WTC11 (cell line): ENCODE data around the gene PLXNA2. TPM values are rescaled to one million over a fixed set of nuclear protein-coding genes. Genes with fewer than 3 reads are reported as not detected.

Source experiments
- ATAC-seq: fragments of 200-7000 bp; cut with Tn5 transposase; 2 replicates; pipeline ENCODE4 v1.10.0; 2021; ENCODE audit warnings: mild to moderate bottlenecking, moderate library complexity
- CTCF ChIA-PET: fragments of 300-600 bp; sonication (Branson Sonifier 250); formaldehyde crosslinking; loops from one replicate; lab custom pipeline; 2021; ENCODE audit warnings: antibody characterized with exemption; lab: Charles Lee
- POLR2A ChIA-PET: fragments of 350-600 bp; sonication (Branson Sonifier 250); formaldehyde crosslinking; loops from one replicate; lab custom pipeline; 2021; ENCODE audit warnings: antibody characterized with exemption; lab: Charles Lee
- DNase-seq: peaks from one replicate; pipeline ENCODE4 v3.0.0; 2021; ENCODE audit warnings: low spot score
- H3K27ac Mint-ChIP-seq: 2 replicates; pipeline ENCODE4 v1.8.0; 2021; ENCODE audit warnings: mixed read lengths
- H3K27me3 Mint-ChIP-seq: 2 replicates; pipeline ENCODE4 v1.8.0; 2021; ENCODE audit warnings: low read depth, mild to moderate bottlenecking, moderate library complexity, mixed read lengths
- H3K36me3 Mint-ChIP-seq: 2 replicates; pipeline ENCODE4 v1.8.0; 2021; ENCODE audit warnings: mixed read lengths
- H3K4me1 Mint-ChIP-seq: 2 replicates; pipeline ENCODE4 v1.8.0; 2022; ENCODE audit warnings: mixed read lengths
- H3K4me3 Mint-ChIP-seq: 2 replicates; pipeline ENCODE4 v1.8.0; 2021; ENCODE audit warnings: mild to moderate bottlenecking, moderate library complexity, mixed read lengths
- H3K9me3 Mint-ChIP-seq: 2 replicates; pipeline ENCODE4 v1.8.0; 2021; ENCODE audit warnings: mixed read lengths
- CREM ChIP-seq: sonication (generic); formaldehyde crosslinking; IDR thresholded peaks from 2 replicates; pipeline ENCODE4 v1.8.1; 2022; ENCODE audit warnings: mild to moderate bottlenecking, missing genetic modification reagents, moderate library complexity
- ESRRA ChIP-seq: sonication (generic); formaldehyde crosslinking; IDR thresholded peaks from 2 replicates; pipeline ENCODE4 v1.8.1; 2022; ENCODE audit warnings: mild to moderate bottlenecking, missing genetic modification reagents, borderline replicate concordance
- GABPB1 ChIP-seq: sonication (generic); formaldehyde crosslinking; IDR thresholded peaks from 2 replicates; pipeline ENCODE4 v1.8.1; 2023; ENCODE audit warnings: mild to moderate bottlenecking, missing genetic modification reagents
- ZBTB21 ChIP-seq: sonication (generic); formaldehyde crosslinking; IDR thresholded peaks from 2 replicates; pipeline ENCODE4 v1.8.1; 2023; ENCODE audit warnings: mild to moderate bottlenecking, missing genetic modification reagents, borderline replicate concordance
- ZNF416 ChIP-seq: fragments of 250-450 bp; sonication (Bioruptor Pico); IDR thresholded peaks from 2 replicates; pipeline ENCODE4 v1.9.0; 2021; ENCODE audit warnings: mild to moderate bottlenecking, inconsistent platforms
- total RNA-seq: library from RNA; stranded (reverse); gene quantifications from 3 replicates; pipeline ENCODE4 v1.2.3, GENCODE V29; 2021
- TF ChIP-seq, protein P1 (sequence below): sonication (generic); formaldehyde crosslinking; IDR thresholded peaks from 2 replicates; pipeline ENCODE4 v1.8.1; 2022; ENCODE audit warnings: low read depth, missing genetic modification reagents, borderline replicate concordance
- TF ChIP-seq, protein P2 (sequence below): sonication (generic); formaldehyde crosslinking; IDR thresholded peaks from 2 replicates; pipeline ENCODE4 v1.8.1; 2023; ENCODE audit warnings: mild to moderate bottlenecking, missing genetic modification reagents
- TF ChIP-seq, protein P3 (sequence below): sonication (generic); formaldehyde crosslinking; IDR thresholded peaks from 2 replicates; pipeline ENCODE4 v1.8.0; 2023; ENCODE audit warnings: mild to moderate bottlenecking, missing genetic modification reagents
- TF ChIP-seq, protein P4 (sequence below): sonication (generic); formaldehyde crosslinking; IDR thresholded peaks from 2 replicates; pipeline ENCODE4 v1.8.1; 2023; ENCODE audit warnings: mild to moderate bottlenecking, missing genetic modification reagents
- TF ChIP-seq, protein P5 (sequence below): sonication (generic); formaldehyde crosslinking; IDR thresholded peaks from 2 replicates; pipeline ENCODE4 v1.8.0; 2022; ENCODE audit warnings: missing genetic modification reagents
- TF ChIP-seq, protein P6 (sequence below): fragments of 250-450 bp; sonication (Bioruptor Pico); IDR thresholded peaks from 2 replicates; pipeline ENCODE4 v1.8.0; 2021; ENCODE audit warnings: mild to moderate bottlenecking
- TF ChIP-seq, protein P7 (sequence below): fragments of 250-450 bp; sonication (Bioruptor Pico); IDR thresholded peaks from 2 replicates; pipeline ENCODE4 v1.9.0; 2021; ENCODE audit warnings: mild to moderate bottlenecking, borderline replicate concordance
- TF ChIP-seq, protein P8 (sequence below): fragments of 200-600 bp; IDR thresholded peaks from 2 replicates; pipeline ENCODE4 v1.8.0; 2022; ENCODE audit warnings: antibody characterized with exemption

Gene PLXNA2
- total RNA-seq, 1 experiment from 2014 or later, result 4.2 TPM

DNA sequence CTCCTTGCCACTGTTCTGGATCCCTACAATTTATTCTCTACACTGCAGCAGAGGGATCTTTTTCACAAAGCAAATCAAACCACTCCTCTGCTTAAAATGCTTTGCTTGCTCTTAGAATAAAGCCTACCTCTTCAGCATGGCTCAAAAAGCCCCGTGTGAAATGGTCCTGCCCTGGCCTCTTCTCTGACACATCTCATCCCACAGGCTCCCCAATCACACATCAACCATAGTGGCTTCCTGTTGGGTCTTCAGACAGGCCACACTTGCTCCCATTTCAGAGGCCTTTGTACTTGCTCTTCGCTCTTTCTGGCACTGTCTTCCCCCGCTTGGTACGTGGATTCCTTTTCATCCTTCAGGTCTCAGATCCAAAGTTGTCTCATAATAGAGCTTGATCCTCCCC, 44.3 kb upstream of the PLXNA2 start:
- H3K27me3 Mint-ChIP-seq, result peaks cover 5% of the 10 kb centered on the region; the same call in 1 of the 2 replicates
- no peak overlapping the region for H3K27ac Mint-ChIP-seq
- no peaks in the 10 kb centered on the region for H3K9me3 Mint-ChIP-seq
- ATAC-seq (no peak), DNase-seq (no peak)
- no peak overlapping the region for H3K4me3 Mint-ChIP-seq
- CTCF ChIA-PET, result interaction anchor here (3.3 kb wide), 1 partner anchor 44 kb away, joined by 10 read pairs; the partner anchor contains the start of gene PLXNA2
- POLR2A ChIA-PET, result no interaction called here
- TF ChIP-seq, protein P1, sequence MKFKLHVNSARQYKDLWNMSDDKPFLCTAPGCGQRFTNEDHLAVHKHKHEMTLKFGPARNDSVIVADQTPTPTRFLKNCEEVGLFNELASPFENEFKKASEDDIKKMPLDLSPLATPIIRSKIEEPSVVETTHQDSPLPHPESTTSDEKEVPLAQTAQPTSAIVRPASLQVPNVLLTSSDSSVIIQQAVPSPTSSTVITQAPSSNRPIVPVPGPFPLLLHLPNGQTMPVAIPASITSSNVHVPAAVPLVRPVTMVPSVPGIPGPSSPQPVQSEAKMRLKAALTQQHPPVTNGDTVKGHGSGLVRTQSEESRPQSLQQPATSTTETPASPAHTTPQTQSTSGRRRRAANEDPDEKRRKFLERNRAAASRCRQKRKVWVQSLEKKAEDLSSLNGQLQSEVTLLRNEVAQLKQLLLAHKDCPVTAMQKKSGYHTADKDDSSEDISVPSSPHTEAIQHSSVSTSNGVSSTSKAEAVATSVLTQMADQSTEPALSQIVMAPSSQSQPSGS, result no peak
- TF ChIP-seq ZNF416 (CRISPR knock-in tag), result no peak
- no peak for TF ChIP-seq ESRRA (CRISPR knock-in tag)
- no peak for TF ChIP-seq CREM
- TF ChIP-seq, protein P2, sequence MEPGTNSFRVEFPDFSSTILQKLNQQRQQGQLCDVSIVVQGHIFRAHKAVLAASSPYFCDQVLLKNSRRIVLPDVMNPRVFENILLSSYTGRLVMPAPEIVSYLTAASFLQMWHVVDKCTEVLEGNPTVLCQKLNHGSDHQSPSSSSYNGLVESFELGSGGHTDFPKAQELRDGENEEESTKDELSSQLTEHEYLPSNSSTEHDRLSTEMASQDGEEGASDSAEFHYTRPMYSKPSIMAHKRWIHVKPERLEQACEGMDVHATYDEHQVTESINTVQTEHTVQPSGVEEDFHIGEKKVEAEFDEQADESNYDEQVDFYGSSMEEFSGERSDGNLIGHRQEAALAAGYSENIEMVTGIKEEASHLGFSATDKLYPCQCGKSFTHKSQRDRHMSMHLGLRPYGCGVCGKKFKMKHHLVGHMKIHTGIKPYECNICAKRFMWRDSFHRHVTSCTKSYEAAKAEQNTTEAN (CRISPR knock-in tag), result no peak
- TF ChIP-seq, protein P3, sequence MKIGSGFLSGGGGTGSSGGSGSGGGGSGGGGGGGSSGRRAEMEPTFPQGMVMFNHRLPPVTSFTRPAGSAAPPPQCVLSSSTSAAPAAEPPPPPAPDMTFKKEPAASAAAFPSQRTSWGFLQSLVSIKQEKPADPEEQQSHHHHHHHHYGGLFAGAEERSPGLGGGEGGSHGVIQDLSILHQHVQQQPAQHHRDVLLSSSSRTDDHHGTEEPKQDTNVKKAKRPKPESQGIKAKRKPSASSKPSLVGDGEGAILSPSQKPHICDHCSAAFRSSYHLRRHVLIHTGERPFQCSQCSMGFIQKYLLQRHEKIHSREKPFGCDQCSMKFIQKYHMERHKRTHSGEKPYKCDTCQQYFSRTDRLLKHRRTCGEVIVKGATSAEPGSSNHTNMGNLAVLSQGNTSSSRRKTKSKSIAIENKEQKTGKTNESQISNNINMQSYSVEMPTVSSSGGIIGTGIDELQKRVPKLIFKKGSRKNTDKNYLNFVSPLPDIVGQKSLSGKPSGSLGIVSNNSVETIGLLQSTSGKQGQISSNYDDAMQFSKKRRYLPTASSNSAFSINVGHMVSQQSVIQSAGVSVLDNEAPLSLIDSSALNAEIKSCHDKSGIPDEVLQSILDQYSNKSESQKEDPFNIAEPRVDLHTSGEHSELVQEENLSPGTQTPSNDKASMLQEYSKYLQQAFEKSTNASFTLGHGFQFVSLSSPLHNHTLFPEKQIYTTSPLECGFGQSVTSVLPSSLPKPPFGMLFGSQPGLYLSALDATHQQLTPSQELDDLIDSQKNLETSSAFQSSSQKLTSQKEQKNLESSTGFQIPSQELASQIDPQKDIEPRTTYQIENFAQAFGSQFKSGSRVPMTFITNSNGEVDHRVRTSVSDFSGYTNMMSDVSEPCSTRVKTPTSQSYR (CRISPR knock-in tag), result no peak
- TF ChIP-seq, protein P4, sequence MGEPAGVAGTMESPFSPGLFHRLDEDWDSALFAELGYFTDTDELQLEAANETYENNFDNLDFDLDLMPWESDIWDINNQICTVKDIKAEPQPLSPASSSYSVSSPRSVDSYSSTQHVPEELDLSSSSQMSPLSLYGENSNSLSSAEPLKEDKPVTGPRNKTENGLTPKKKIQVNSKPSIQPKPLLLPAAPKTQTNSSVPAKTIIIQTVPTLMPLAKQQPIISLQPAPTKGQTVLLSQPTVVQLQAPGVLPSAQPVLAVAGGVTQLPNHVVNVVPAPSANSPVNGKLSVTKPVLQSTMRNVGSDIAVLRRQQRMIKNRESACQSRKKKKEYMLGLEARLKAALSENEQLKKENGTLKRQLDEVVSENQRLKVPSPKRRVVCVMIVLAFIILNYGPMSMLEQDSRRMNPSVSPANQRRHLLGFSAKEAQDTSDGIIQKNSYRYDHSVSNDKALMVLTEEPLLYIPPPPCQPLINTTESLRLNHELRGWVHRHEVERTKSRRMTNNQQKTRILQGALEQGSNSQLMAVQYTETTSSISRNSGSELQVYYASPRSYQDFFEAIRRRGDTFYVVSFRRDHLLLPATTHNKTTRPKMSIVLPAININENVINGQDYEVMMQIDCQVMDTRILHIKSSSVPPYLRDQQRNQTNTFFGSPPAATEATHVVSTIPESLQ, result no peak
- TF ChIP-seq, protein P5, sequence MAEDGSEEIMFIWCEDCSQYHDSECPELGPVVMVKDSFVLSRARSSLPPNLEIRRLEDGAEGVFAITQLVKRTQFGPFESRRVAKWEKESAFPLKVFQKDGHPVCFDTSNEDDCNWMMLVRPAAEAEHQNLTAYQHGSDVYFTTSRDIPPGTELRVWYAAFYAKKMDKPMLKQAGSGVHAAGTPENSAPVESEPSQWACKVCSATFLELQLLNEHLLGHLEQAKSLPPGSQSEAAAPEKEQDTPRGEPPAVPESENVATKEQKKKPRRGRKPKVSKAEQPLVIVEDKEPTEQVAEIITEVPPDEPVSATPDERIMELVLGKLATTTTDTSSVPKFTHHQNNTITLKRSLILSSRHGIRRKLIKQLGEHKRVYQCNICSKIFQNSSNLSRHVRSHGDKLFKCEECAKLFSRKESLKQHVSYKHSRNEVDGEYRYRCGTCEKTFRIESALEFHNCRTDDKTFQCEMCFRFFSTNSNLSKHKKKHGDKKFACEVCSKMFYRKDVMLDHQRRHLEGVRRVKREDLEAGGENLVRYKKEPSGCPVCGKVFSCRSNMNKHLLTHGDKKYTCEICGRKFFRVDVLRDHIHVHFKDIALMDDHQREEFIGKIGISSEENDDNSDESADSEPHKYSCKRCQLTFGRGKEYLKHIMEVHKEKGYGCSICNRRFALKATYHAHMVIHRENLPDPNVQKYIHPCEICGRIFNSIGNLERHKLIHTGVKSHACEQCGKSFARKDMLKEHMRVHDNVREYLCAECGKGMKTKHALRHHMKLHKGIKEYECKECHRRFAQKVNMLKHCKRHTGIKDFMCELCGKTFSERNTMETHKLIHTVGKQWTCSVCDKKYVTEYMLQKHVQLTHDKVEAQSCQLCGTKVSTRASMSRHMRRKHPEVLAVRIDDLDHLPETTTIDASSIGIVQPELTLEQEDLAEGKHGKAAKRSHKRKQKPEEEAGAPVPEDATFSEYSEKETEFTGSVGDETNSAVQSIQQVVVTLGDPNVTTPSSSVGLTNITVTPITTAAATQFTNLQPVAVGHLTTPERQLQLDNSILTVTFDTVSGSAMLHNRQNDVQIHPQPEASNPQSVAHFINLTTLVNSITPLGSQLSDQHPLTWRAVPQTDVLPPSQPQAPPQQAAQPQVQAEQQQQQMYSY, result no peak
- TF ChIP-seq, protein P6, sequence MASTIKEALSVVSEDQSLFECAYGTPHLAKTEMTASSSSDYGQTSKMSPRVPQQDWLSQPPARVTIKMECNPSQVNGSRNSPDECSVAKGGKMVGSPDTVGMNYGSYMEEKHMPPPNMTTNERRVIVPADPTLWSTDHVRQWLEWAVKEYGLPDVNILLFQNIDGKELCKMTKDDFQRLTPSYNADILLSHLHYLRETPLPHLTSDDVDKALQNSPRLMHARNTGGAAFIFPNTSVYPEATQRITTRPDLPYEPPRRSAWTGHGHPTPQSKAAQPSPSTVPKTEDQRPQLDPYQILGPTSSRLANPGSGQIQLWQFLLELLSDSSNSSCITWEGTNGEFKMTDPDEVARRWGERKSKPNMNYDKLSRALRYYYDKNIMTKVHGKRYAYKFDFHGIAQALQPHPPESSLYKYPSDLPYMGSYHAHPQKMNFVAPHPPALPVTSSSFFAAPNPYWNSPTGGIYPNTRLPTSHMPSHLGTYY, result no peak
- H3K4me1 Mint-ChIP-seq, result peaks cover 13% of the 10 kb centered on the region
- H3K36me3 Mint-ChIP-seq, result no peaks in the 10 kb centered on the region

DNA sequence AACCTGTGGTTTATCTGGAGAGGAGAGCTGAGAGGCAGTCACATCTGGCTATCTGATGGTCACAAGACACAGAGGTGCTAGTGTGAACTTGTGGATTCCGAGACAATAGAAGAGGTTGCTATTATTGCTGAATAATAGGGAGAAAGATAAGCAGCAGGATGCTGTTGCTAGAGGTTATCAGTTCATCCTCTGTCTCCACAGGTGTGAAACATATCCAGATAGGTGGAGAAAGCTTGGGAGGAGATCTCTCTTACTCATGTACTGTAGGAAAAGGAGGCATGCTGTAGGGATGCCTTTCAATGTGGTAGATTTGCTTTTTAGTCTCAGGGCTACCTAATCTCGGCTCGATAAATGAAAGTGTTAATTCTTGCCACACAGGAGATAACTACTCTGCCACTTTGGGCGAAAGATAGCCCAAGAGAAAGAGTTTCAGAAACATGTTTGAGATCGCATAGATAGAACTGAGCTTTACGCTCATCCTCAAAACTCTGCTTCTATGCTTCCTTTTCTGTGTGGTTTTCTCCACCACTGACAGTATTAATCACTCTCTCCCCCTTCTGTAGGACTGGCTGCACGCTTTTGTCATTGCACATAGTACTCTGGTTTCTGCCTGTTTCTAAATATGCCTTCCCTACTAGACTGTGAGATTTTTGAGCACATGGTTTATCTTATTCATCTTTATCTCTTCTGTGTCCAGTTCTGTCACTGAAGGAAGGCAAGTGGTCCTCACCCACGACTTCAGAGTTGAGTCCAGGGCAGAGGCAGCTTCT, 36.7 kb upstream of the PLXNA2 start:
- peaks cover 27% of the 10 kb centered on the region for H3K4me1 Mint-ChIP-seq
- CTCF ChIA-PET, result interaction anchor here (1.9 kb wide), 1 partner anchor 9 kb away, joined by 6 read pairs; no protein-coding TSS in a partner anchor
- no peak overlapping the region for H3K4me3 Mint-ChIP-seq
- TF ChIP-seq, protein P7, sequence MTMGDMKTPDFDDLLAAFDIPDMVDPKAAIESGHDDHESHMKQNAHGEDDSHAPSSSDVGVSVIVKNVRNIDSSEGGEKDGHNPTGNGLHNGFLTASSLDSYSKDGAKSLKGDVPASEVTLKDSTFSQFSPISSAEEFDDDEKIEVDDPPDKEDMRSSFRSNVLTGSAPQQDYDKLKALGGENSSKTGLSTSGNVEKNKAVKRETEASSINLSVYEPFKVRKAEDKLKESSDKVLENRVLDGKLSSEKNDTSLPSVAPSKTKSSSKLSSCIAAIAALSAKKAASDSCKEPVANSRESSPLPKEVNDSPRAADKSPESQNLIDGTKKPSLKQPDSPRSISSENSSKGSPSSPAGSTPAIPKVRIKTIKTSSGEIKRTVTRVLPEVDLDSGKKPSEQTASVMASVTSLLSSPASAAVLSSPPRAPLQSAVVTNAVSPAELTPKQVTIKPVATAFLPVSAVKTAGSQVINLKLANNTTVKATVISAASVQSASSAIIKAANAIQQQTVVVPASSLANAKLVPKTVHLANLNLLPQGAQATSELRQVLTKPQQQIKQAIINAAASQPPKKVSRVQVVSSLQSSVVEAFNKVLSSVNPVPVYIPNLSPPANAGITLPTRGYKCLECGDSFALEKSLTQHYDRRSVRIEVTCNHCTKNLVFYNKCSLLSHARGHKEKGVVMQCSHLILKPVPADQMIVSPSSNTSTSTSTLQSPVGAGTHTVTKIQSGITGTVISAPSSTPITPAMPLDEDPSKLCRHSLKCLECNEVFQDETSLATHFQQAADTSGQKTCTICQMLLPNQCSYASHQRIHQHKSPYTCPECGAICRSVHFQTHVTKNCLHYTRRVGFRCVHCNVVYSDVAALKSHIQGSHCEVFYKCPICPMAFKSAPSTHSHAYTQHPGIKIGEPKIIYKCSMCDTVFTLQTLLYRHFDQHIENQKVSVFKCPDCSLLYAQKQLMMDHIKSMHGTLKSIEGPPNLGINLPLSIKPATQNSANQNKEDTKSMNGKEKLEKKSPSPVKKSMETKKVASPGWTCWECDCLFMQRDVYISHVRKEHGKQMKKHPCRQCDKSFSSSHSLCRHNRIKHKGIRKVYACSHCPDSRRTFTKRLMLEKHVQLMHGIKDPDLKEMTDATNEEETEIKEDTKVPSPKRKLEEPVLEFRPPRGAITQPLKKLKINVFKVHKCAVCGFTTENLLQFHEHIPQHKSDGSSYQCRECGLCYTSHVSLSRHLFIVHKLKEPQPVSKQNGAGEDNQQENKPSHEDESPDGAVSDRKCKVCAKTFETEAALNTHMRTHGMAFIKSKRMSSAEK (CRISPR knock-in tag), result no peak
- TF ChIP-seq GABPB1 (CRISPR knock-in tag) (no peak), ZBTB21 (no peak)
- TF ChIP-seq, protein P8, sequence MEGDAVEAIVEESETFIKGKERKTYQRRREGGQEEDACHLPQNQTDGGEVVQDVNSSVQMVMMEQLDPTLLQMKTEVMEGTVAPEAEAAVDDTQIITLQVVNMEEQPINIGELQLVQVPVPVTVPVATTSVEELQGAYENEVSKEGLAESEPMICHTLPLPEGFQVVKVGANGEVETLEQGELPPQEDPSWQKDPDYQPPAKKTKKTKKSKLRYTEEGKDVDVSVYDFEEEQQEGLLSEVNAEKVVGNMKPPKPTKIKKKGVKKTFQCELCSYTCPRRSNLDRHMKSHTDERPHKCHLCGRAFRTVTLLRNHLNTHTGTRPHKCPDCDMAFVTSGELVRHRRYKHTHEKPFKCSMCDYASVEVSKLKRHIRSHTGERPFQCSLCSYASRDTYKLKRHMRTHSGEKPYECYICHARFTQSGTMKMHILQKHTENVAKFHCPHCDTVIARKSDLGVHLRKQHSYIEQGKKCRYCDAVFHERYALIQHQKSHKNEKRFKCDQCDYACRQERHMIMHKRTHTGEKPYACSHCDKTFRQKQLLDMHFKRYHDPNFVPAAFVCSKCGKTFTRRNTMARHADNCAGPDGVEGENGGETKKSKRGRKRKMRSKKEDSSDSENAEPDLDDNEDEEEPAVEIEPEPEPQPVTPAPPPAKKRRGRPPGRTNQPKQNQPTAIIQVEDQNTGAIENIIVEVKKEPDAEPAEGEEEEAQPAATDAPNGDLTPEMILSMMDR, result no peak

More for the DNA sequence above, 36.7 kb upstream of the PLXNA2 start:
- DNase-seq (no peak), ATAC-seq (peak; percentile 47)
- no peaks in the 10 kb centered on the region for H3K9me3 Mint-ChIP-seq
- H3K27me3 Mint-ChIP-seq, result peaks cover 24% of the 10 kb centered on the region
- no peak overlapping the region for H3K27ac Mint-ChIP-seq
- POLR2A ChIA-PET, result no interaction called here
- H3K36me3 Mint-ChIP-seq, result no peaks in the 10 kb centered on the region
